ENCODE results near the gene GTF2A1. TPM values are rescaled to one million over a fixed set of nuclear protein-coding genes. Genes with fewer than 3 reads are reported as not detected.
"Not testable (repeated sequence)": the region's sequence is repeated elsewhere in the genome, so short reads cannot be mapped to it uniquely, and the experiment has no call there.

GTF2A1 gene
- total RNA-seq, 1 donor from 2014 or later = 40.9 TPM

DNA sequence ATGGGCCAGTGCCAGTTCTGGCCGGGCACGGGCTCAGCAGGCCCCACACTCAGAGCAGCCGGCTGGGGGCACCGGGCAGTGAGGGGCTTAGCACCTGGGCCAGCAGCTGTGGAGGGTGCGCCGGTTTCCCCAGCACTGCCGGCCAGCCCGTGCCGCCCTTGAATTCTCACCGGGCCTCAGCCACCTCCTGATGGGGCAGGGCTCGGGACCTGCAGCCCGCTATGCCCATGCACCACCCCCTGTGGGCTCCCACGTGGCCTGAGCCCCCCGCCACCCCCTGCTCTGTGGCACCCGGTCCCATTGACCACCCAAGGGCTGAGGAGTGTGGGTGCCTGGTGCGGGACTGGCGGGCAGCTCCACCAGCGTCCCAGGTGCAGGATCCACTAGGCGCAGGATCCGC lies 15.4 kb upstream of the GTF2A1 start:
- Mint-ChIP-seq H3K27me3 (peaks cover 3% of the 10 kb centered on the region), H3K27ac (no peak overlapping the region), H3K9me3 (peaks cover 7% of the 10 kb centered on the region), H3K4me3 (no peak overlapping the region), H3K4me1 (ENCODE audit: unreplicated experiment) (peaks cover 11% of the 10 kb centered on the region), H3K36me3 (no peaks in the 10 kb centered on the region)
- DNase-seq (ENCODE audit: extremely low spot score, unreplicated experiment) = no peak
- TF ChIP-seq, protein P1, sequence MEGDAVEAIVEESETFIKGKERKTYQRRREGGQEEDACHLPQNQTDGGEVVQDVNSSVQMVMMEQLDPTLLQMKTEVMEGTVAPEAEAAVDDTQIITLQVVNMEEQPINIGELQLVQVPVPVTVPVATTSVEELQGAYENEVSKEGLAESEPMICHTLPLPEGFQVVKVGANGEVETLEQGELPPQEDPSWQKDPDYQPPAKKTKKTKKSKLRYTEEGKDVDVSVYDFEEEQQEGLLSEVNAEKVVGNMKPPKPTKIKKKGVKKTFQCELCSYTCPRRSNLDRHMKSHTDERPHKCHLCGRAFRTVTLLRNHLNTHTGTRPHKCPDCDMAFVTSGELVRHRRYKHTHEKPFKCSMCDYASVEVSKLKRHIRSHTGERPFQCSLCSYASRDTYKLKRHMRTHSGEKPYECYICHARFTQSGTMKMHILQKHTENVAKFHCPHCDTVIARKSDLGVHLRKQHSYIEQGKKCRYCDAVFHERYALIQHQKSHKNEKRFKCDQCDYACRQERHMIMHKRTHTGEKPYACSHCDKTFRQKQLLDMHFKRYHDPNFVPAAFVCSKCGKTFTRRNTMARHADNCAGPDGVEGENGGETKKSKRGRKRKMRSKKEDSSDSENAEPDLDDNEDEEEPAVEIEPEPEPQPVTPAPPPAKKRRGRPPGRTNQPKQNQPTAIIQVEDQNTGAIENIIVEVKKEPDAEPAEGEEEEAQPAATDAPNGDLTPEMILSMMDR (conservative IDR thresholded peaks at IDR 0.05) = no peak

DNA sequence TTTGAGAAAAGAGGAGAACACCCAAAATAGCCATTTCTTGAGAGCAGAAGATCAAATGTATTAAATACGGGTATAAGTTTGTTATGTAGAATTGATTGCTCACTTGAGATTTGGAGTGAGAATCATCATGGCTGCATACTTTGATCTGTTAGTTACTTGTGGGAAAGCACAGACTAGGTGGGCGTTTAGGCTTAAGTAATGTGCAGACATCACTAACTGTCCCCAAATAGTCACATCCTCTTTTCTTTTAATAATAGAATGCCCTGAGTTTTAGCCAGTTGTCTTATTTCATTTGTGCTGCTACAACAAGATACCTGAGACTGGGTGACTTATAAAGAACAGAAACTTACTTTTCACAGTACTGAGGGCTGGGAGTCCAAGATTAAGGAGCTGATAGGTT lies 14.3 kb upstream of the GTF2A1 start:
- H3K27ac Mint-ChIP-seq = no peak overlapping the region
- peaks cover 8% of the 10 kb centered on the region for H3K9me3 Mint-ChIP-seq
- H3K27me3 Mint-ChIP-seq = no peaks in the 10 kb centered on the region
- TF ChIP-seq, protein P1 (conservative IDR thresholded peaks at IDR 0.05) = no peak
- H3K4me1 Mint-ChIP-seq (ENCODE audit: unreplicated experiment) = peaks cover 11% of the 10 kb centered on the region
- no peak for DNase-seq (ENCODE audit: extremely low spot score, unreplicated experiment)
- no peak overlapping the region for H3K4me3 Mint-ChIP-seq
- no peaks in the 10 kb centered on the region for H3K36me3 Mint-ChIP-seq

DNA sequence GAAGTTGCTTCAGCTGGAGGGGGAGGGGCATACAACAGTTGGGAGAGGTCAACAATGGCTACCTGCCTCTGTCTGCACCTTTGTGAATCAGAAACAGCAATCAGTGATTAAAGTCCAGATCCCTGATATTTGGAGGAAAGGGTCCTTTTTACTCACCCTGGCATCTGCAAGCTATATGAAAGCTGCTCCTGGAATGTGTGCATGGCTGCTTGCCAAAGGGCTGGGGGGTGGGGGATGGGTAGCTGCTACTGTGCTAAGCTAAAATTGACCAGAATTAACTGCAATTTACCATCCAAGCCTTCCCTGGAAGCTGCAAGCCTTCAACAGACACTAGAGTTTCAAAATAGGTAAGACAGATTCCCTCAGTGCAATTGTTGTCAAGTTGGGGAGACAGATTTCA lies 13.5 kb upstream of the GTF2A1 start:
- Mint-ChIP-seq H3K4me3 (no peak overlapping the region), H3K36me3 (no peaks in the 10 kb centered on the region), H3K27me3 (no peaks in the 10 kb centered on the region), H3K4me1 (ENCODE audit: unreplicated experiment) (peaks cover 11% of the 10 kb centered on the region), H3K9me3 (peaks cover 8% of the 10 kb centered on the region), H3K27ac (no peak overlapping the region)
- no peak for DNase-seq (ENCODE audit: extremely low spot score, unreplicated experiment)
- TF ChIP-seq, protein P1 (conservative IDR thresholded peaks at IDR 0.05) = no peak

DNA sequence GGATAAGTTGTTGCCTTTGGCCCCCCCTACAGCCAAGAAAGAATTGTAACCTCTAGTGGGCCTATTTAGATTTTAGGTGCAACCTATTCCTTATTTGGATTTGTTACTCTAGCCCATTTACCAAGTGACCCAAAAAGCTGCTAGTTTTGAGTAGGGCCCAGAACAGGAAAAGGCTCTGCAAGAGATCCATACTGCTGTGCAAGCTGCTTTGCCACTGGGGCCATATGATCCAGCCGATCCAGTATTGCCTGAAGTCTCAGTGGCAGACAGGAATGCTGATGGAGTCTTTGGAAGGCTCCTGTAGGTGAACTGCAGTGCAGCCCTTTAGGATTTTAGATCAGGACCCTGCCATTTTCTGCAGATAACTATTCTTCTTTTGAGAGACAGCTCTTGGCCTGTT lies 12.9 kb upstream of the GTF2A1 start:
- Mint-ChIP-seq H3K4me1 (ENCODE audit: unreplicated experiment) (peaks cover 11% of the 10 kb centered on the region), H3K4me3 (no peak overlapping the region), H3K27ac (no peak overlapping the region), H3K27me3 (no peaks in the 10 kb centered on the region), H3K36me3 (no peaks in the 10 kb centered on the region), H3K9me3 (peaks cover 8% of the 10 kb centered on the region)
- DNase-seq (ENCODE audit: extremely low spot score, unreplicated experiment) = no peak
- TF ChIP-seq, protein P1 (conservative IDR thresholded peaks at IDR 0.05) = no peak

DNA sequence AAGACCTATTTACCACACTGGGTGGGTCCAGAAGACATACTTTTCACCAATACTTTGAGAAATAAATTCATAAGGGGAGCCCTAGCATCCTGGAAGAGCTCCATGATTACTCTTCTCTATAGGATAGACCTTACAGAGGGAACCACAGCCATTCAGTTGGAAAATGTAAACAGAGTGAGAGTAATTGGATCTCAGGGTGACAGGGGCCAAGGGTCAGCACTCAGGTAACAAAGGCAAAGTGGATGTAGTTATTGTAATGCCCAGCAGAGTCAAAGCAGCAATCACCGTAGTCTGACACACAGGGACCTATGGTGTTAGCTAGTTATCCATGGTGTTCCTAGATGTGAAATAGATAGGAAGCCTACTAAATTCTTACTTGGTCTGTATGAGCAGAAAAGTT lies 10.8 kb upstream of the GTF2A1 start:
- Mint-ChIP-seq H3K27ac (peak overlapping the region; percentile 34), H3K9me3 (peaks cover 8% of the 10 kb centered on the region), H3K4me1 (ENCODE audit: unreplicated experiment) (peaks cover 11% of the 10 kb centered on the region), H3K27me3 (no peaks in the 10 kb centered on the region), H3K4me3 (no peak overlapping the region), H3K36me3 (no peaks in the 10 kb centered on the region)
- TF ChIP-seq, protein P1 (conservative IDR thresholded peaks at IDR 0.05) = no peak
- no peak for DNase-seq (ENCODE audit: extremely low spot score, unreplicated experiment)

DNA sequence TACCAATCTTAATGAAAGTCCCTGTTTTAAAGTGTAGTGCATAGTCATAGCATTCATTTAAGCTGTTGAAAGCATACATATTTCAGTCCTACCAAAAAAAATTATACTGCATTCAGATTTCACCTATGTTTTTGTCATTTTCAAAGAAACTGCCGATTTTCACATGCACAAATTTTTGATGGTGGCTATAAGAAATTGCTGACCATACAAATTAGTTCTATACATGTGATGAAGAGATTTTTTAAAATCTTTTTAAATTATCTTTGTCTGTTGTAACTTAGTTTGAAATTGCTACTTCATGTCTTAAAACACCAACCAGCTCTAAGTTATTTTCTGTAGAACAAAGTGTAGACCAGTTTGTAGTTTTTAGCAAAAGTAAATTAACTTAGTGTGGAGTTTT lies 3.5 kb upstream of the GTF2A1 start:
- Mint-ChIP-seq H3K4me1 (ENCODE audit: unreplicated experiment) (peaks cover 9% of the 10 kb centered on the region), H3K9me3 (no peaks in the 10 kb centered on the region), H3K27ac (no peak overlapping the region), H3K36me3 (peaks cover 3% of the 10 kb centered on the region), H3K27me3 (peaks cover 6% of the 10 kb centered on the region), H3K4me3 (no peak overlapping the region)
- TF ChIP-seq, protein P1 (conservative IDR thresholded peaks at IDR 0.05) = no peak
- no peak for DNase-seq (ENCODE audit: extremely low spot score, unreplicated experiment)

DNA sequence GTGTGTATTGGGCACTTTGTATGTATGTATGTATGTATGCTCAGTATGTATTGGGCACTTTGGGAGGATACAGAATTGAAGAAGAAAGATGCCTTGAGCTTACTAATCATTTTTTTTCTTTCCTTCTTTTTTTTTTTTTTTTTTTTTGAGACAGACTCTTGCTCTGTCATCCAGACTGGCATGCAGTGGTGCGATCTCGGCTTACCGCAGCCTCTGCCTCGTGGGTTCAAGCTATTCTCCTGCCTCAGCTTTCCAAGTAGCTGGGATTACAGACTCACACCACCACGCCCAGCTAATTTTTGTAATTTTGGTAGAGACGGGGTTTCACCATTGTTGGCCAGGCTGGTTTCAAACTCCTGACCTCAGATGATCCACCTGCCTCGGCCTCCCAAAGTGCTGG lies 3.0 kb upstream of the GTF2A1 start:
- H3K4me3 Mint-ChIP-seq; H3K9me3 Mint-ChIP-seq; DNase-seq (ENCODE audit: extremely low spot score, unreplicated experiment); H3K27ac Mint-ChIP-seq; H3K27me3 Mint-ChIP-seq; H3K4me1 Mint-ChIP-seq (ENCODE audit: unreplicated experiment); H3K36me3 Mint-ChIP-seq: not testable (repeated sequence)

Data from type B pancreatic cell (in vitro differentiated cells).